Sigmoid colon (tissue), 7 donors: ENCODE measurements around the gene FN3K. TPM values are rescaled to one million over a fixed set of nuclear protein-coding genes. Genes with fewer than 3 reads are reported as not detected.
"Not testable (repeated sequence)": the region's sequence is repeated elsewhere in the genome, so short reads cannot be mapped to it uniquely, and the experiment has no call there.

Source experiments
- DNase-seq: peaks from one replicate; pipeline ENCODE4 v3.0.0-alpha.2; 2019
- H3K27ac ChIP-seq, 4 donors: fragments of 200-600 bp; sonication (generic); one replicate each; pipeline ENCODE4 v1.5.1; 2016 to 2019; ENCODE audit warnings: mild to moderate bottlenecking in 1 of 4
- H3K27me3 ChIP-seq, 3 donors: fragments of 200-600 bp; sonication (generic); one replicate each; pipeline ENCODE4 v1.5.1; 2019; ENCODE audit warnings: mild to moderate bottlenecking in 1 of 3
- H3K36me3 ChIP-seq, 4 donors: fragments of 200-600 bp; sonication (generic); one replicate each; pipeline ENCODE4 v1.5.1; 2016 to 2019
- H3K4me1 ChIP-seq, 4 donors: fragments of 200-600 bp; sonication (generic); one replicate each; pipeline ENCODE4 v1.5.1; 2017 to 2019
- H3K4me3 ChIP-seq, 4 donors: fragments of 200-600 bp; sonication (generic); one replicate each; pipeline ENCODE4 v1.5.1; 2017 to 2019; ENCODE audit warnings: mild to moderate bottlenecking in 2 of 4, moderate library complexity in 1 of 4
- H3K9me3 ChIP-seq, 4 donors: fragments of 200-600 bp in 3 of 4; sonication (generic) in 3 of 4; one replicate each; pipeline versions ENCODE4 v1.5.1 to v1.6.1; 2013 to 2019
- EP300 ChIP-seq, 4 donors: sonication (generic); formaldehyde crosslinking; IDR thresholded peaks; one replicate each; pipeline ENCODE4 v1.6.1; 2017; ENCODE audit warnings: antibody characterized with exemption in 4 of 4
- POLR2A ChIP-seq, 2 donors: fragments of 450-650 bp; IDR thresholded peaks; one replicate each; pipeline ENCODE4 v1.6.1; 2016; ENCODE audit warnings: antibody characterized with exemption in 2 of 2, mild to moderate bottlenecking in 2 of 2, moderate library complexity in 2 of 2
- POLR2AphosphoS5 ChIP-seq, 4 donors: sonication (generic); formaldehyde crosslinking; IDR thresholded peaks; one replicate each; pipeline ENCODE4 v1.6.1; 2017; ENCODE audit warnings: antibody characterized with exemption in 4 of 4
- WGBS, 2 donors: extraction: QIAGEN DNeasy Blood & Tissue Kit; methylation state at CpG; one replicate each; pipeline ENCODE4 v1.1.7; 2013; 5-methylcytosine and 5-hydroxymethylcytosine counted together
- intact Hi-C: fragments of 100-400 bp; cut with DNase I; formaldehyde crosslinking; loops from one replicate; pipeline ENCODE4 v1.15.1; 2023
- polyA plus RNA-seq, 3 donors: library from polyadenylated mRNA; stranded (reverse); fragments of 200-250 nt; gene quantifications; one replicate each; pipeline ENCODE4 v1.2.3, GENCODE V29; 2013
- total RNA-seq, 4 donors: library from RNA; depleted of rRNA; stranded (reverse); fragments of >200 nt; gene quantifications; one replicate each; pipeline ENCODE4 v1.1.0, GENCODE V29; 2016
- TF ChIP-seq, protein P1 (sequence below), 4 experiments: fragments of 450-650 bp in 3 of 4; fragments of 200-600 bp in 1 of 4; IDR thresholded peaks; one replicate each; pipeline ENCODE4 v1.5.1; 2016 to 2019; ENCODE audit warnings: antibody characterized with exemption in 4 of 4, mild to moderate bottlenecking in 3 of 4, moderate library complexity in 2 of 4
- donor health status: healthy with polysubstance abuse.
- donor health status: Bipolar disorder and iron deficiency.
- donor health status: healthy.

The FN3K gene
- total and polyA plus RNA-seq, 7 donors = 2.8 to 22.2 (median 11.9) TPM

DNA sequence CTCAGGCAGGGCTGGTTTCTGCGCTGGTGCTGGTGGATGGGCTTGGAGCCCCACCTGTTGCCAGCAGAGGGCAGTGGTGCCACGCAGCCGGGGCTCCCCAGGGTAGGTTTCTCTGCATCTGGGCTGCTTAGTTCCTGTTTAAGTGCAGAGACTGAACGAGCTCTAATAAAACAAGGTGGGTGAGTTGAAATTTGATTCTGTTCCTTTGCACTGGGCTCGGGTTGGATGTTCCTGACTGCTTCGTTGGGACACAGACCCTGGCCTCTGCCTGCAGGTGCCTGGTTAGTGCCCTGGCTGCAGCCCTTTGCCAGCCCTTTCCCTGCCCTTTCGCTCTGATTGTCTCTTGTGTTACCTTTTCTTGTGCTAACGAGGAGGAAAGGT, 46.5 kb downstream of the FN3K start:
- Histone ChIP-seq H3K4me3 (no peak overlapping the region), H3K27me3 (no peaks in the 10 kb centered on the region), H3K27ac (peak overlapping the region in 1 of 4 donors; percentile 4), H3K9me3 (no peaks in the 10 kb centered on the region), H3K4me1 (peaks cover 0 to 4% (median 0%) of the 10 kb centered on the region in 4 donors), H3K36me3 (peaks cover 0 to 29% (median 6%) of the 10 kb centered on the region in 4 donors)
- TF ChIP-seq POLR2AphosphoS5 (IDR thresholded peaks at IDR 0.05) (no peak), POLR2A (IDR thresholded peaks at IDR 0.05) (no peak), EP300 (IDR thresholded peaks at IDR 0.05) (no peak)
- TF ChIP-seq, protein P1, sequence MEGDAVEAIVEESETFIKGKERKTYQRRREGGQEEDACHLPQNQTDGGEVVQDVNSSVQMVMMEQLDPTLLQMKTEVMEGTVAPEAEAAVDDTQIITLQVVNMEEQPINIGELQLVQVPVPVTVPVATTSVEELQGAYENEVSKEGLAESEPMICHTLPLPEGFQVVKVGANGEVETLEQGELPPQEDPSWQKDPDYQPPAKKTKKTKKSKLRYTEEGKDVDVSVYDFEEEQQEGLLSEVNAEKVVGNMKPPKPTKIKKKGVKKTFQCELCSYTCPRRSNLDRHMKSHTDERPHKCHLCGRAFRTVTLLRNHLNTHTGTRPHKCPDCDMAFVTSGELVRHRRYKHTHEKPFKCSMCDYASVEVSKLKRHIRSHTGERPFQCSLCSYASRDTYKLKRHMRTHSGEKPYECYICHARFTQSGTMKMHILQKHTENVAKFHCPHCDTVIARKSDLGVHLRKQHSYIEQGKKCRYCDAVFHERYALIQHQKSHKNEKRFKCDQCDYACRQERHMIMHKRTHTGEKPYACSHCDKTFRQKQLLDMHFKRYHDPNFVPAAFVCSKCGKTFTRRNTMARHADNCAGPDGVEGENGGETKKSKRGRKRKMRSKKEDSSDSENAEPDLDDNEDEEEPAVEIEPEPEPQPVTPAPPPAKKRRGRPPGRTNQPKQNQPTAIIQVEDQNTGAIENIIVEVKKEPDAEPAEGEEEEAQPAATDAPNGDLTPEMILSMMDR (IDR thresholded peaks at IDR 0.05) = peak; percentile 85 to 93 (median 92)
- WGBS, 2 donors = 18 to 26% methylated on average over 8 of the region's 8 CpGs
- DNase-seq = peak; percentile 88
- intact Hi-C loops = loop anchor here (2.0 to 5.0 kb wide), 2 partner anchors 93 to 135 kb away; no protein-coding TSS in a partner anchor

DNA sequence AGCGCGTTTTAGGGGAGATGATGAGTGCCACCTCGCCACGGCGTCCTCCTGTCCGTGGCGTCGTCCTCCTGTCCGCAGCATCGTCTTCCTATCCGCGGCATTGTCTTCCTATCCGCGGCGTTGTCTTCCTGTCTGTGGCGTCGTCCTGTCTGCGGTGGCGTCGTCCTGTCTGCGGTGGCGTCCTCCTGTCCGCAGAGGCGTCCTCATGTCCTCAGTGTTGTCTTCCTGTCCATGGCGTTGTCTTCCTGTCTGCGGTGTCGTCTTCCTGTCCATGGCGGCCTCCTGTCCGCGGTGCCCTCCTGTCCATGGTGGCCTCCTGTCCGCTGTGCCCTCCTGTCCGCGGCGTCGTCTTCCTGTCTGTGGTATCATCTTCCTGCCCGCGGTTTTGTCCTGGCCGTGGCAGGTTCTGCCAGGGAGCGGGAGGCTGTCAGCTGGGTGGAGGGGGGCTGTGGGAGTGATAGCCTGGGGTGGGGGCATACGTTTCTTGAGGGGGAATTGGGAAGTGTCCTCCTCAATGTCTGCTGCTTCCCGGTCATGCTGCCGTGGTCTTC, 47.3 kb downstream of the FN3K start:
- 82 to 92% methylated on average over 42 of the region's 42 CpGs for WGBS, 2 donors
- no peak for DNase-seq
- no peaks in the 10 kb centered on the region for H3K27me3 ChIP-seq
- no peak overlapping the region for H3K4me3 ChIP-seq
- peaks cover 0 to 4% (median 0%) of the 10 kb centered on the region in 4 donors for H3K4me1 ChIP-seq
- no peak for TF ChIP-seq POLR2A (IDR thresholded peaks at IDR 0.05)
- TF ChIP-seq EP300 (IDR thresholded peaks at IDR 0.05) = no peak
- TF ChIP-seq, protein P1 (IDR thresholded peaks at IDR 0.05) = no peak
- no peak for TF ChIP-seq POLR2AphosphoS5 (IDR thresholded peaks at IDR 0.05)
- H3K27ac ChIP-seq = no peak overlapping the region
- peaks cover 0 to 29% (median 6%) of the 10 kb centered on the region in 4 donors for H3K36me3 ChIP-seq
- intact Hi-C loops = loop anchor here (2.0 to 5.0 kb wide), 2 partner anchors 92 to 135 kb away; no protein-coding TSS in a partner anchor
- no peaks in the 10 kb centered on the region for H3K9me3 ChIP-seq

DNA sequence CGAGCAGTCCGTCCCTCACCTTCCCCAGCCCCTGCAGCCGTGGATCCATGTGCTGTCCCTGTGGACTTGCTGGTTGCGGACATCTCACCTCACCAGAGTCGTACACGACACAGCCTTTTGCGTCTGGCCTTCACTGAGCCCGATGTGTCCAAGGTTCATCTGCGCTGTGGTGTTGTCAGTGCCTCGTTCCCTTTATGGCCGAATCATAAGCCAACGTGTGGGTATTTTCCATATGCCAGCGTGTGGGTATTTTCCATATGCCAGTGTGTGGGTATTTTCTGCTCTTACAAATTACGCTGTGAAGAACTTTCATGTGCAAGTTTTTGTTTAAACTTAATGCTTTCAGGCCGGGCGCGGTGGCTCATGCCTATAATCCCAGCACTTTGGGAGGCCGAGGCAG, 48.1 kb downstream of the FN3K start:
- no peak overlapping the region for H3K4me3 ChIP-seq
- H3K4me1 ChIP-seq = peaks cover 0 to 4% (median 0%) of the 10 kb centered on the region in 4 donors
- peaks cover 0 to 29% (median 6%) of the 10 kb centered on the region in 4 donors for H3K36me3 ChIP-seq
- H3K27me3 ChIP-seq = no peaks in the 10 kb centered on the region
- WGBS, 2 donors = 95% methylated on average over 18 of the region's 18 CpGs
- intact Hi-C loops = loop anchor here (2.0 to 5.0 kb wide), 2 partner anchors 91 to 134 kb away; no protein-coding TSS in a partner anchor
- H3K27ac ChIP-seq = no peak overlapping the region
- TF ChIP-seq, protein P1 (IDR thresholded peaks at IDR 0.05) = no peak
- TF ChIP-seq POLR2A (IDR thresholded peaks at IDR 0.05) (no peak), POLR2AphosphoS5 (IDR thresholded peaks at IDR 0.05) (no peak), EP300 (IDR thresholded peaks at IDR 0.05) (no peak)
- DNase-seq = no peak
- H3K9me3 ChIP-seq = no peaks in the 10 kb centered on the region

DNA sequence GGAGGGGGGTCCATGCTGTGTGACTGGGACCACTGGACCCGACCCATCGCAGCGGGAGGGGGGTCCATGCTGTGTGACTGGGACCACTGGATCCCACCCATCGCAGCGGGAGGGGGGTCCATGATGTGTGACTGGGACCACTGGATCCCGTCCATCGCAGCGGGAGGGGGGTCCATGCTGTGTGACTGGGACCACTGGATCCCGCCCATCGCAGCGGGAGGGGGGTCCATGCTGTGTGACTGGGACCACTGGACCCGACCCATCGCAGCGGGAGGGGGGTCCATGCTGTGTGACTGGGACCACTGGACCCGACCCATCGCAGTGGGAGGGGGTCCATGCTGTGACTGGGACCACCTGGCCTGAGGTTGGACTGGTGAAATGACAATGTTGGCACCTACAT, 50.2 kb downstream of the FN3K start:
- H3K27ac ChIP-seq, H3K4me3 ChIP-seq, H3K4me1 ChIP-seq, DNase-seq, H3K27me3 ChIP-seq, intact Hi-C loops, H3K9me3 ChIP-seq: not testable (repeated sequence)
- peaks cover 0 to 29% (median 6%) of the 10 kb centered on the region in 4 donors for H3K36me3 ChIP-seq
- 98% methylated on average over 16 of the region's 16 CpGs for WGBS, 2 donors

DNA sequence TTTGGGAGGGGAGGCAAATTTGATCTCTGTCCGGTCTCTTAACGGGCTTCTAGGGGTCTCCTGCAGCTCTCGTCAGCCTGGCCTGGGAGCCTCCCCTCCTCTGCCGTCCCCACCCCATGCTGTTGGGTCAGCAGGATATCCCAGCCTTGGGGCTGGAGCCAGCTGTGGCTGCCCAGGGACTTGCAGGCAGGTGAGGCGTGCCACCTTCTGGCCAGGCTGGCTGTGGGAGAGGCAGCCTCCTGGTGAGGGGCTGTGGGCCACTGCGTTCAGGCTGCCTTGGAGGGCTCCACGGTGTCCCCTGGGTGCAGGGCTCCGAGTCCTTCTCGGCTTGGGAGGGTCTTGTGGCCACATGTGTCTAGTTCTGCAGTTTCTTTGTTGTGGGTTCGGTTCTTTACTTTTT, 51.0 kb downstream of the FN3K start:
- Histone ChIP-seq H3K27me3 (no peaks in the 10 kb centered on the region), H3K27ac (no peak overlapping the region), H3K4me3 (no peak overlapping the region), H3K9me3 (no peaks in the 10 kb centered on the region), H3K36me3 (peaks cover 0 to 29% (median 6%) of the 10 kb centered on the region in 4 donors), H3K4me1 (peaks cover 0 to 4% (median 1%) of the 10 kb centered on the region in 4 donors)
- no peak for TF ChIP-seq EP300 (IDR thresholded peaks at IDR 0.05)
- TF ChIP-seq POLR2A (IDR thresholded peaks at IDR 0.05) = no peak
- TF ChIP-seq, protein P1 (IDR thresholded peaks at IDR 0.05) = no peak
- no peak for TF ChIP-seq POLR2AphosphoS5 (IDR thresholded peaks at IDR 0.05)
- intact Hi-C loops = no loop called here
- no peak for DNase-seq
- 85 to 98% methylated on average over 10 of the region's 10 CpGs for WGBS, 2 donors
